ENCODE measurements around the gene ZFP30.
"Not testable (repeated sequence)": the region's sequence is repeated elsewhere in the genome, so short reads cannot be mapped to it uniquely, and the experiment has no call there.

Gene ZFP30

GRCh38 chr19:37655301-37655688 is at the start of gene ZFP30:
ZFP30 (minus strand) TSS chr19:37655465; CDS start chr19:37647822, 7,643 bp downstream.
- DNase-seq: peak; percentile 74 to 76

- DNase-seq: no peak
These were observed 43.8 kb upstream of the ZFP30 start for GRCh38 chr19:37699057-37699456.

- DNase-seq: no peak
These were observed 43.0 kb upstream of the ZFP30 start for GRCh38 chr19:37698216-37698615.

GRCh38 chr19:37695144-37695899 is 40.1 kb upstream of the ZFP30 start:
- DNase-seq: no peak

GRCh38 chr19:37692956-37693620 is 37.8 kb upstream of the ZFP30 start:
- DNase-seq: no peak

GRCh38 chr19:37691881-37692504 is 36.7 kb upstream of the ZFP30 start:
- DNase-seq: peak; percentile 74 to 84

GRCh38 chr19:37683520-37683919 is 28.3 kb upstream of the ZFP30 start:
- no peak for DNase-seq

- DNase-seq: no peak
These were observed 14.2 kb upstream of the ZFP30 start for GRCh38 chr19:37669450-37669914.

GRCh38 chr19:37657157-37657556 is 1.9 kb upstream of the ZFP30 start:
- DNase-seq: not testable (repeated sequence)

GRCh38 chr19:37655689-37656371 is 565 bp upstream of the ZFP30 start:
- DNase-seq: peak; percentile 84 to 87

- DNase-seq: peak in 1 of 2 experiments; percentile 7
These were observed 500 bp downstream of the ZFP30 start for GRCh38 chr19:37654629-37655300.

- DNase-seq: no peak
These were observed 1.1 kb downstream of the ZFP30 start for GRCh38 chr19:37654118-37654517.

GRCh38 chr19:37635076-37636056 is 19.9 kb downstream of the ZFP30 start:
- DNase-seq: no peak

GRCh38 chr19:37594982-37595382 is 60.3 kb downstream of the ZFP30 start:
- DNase-seq: peak; percentile 39 to 55

- peak; percentile 88 to 94 for DNase-seq
These were observed 60.8 kb downstream of the ZFP30 start, which contains the start of the genes ZNF540 and ZNF571 for GRCh38 chr19:37594304-37594981. ZNF540 (plus strand) TSS chr19:37594876; CDS start chr19:37598448, 3,572 bp downstream. ZNF571 (minus strand) TSS chr19:37594792; CDS start chr19:37586676, 8,116 bp downstream.

GRCh38 chr19:37593996-37594303 is 61.3 kb downstream of the ZFP30 start:
- DNase-seq: no peak

GRCh38 chr19:37583340-37583739 is 71.9 kb downstream of the ZFP30 start:
- DNase-seq: no peak

- no peak for DNase-seq
These were observed 83.1 kb downstream of the ZFP30 start for GRCh38 chr19:37572203-37572602.

- no peak for DNase-seq
These were observed 89.9 kb downstream of the ZFP30 start for GRCh38 chr19:37565370-37565669.

GRCh38 chr19:37564624-37565369 is 90.5 kb downstream of the ZFP30 start:
- DNase-seq: no peak

All from stimulated activated CD4-positive, alpha-beta T cell treated with anti-CD3 and anti-CD28 coated beads, Interleukin-4, amount 100 ng/mL, for 4 hours (primary cell).